ENCODE results near the gene RBM22.

- TF ChIP-seq EP300 (IDR thresholded peaks at IDR 0.05; ENCODE audit: borderline replicate concordance in 1 of 2, low read depth in 1 of 2, low read length in 1 of 2) (no peak), EZH2phosphoT487 (IDR thresholded peaks at IDR 0.05; ENCODE audit: borderline replicate concordance, low read depth) (no peak), MAX (IDR thresholded peaks at IDR 0.05; ENCODE audit: low read depth) (no peak), CTCF (IDR thresholded peaks at IDR 0.05) (no peak), RAD21 (IDR thresholded peaks at IDR 0.05; ENCODE audit: low read length) (no peak), MXI1 (IDR thresholded peaks at IDR 0.05; ENCODE audit: low read depth, low read length) (no peak), ZBTB33 (IDR thresholded peaks at IDR 0.05; ENCODE audit: borderline replicate concordance, low read depth) (no peak), PBX3 (IDR thresholded peaks at IDR 0.05) (no peak), TEAD4 (IDR thresholded peaks at IDR 0.05; ENCODE audit: borderline replicate concordance, insufficient read depth) (no peak), RCOR1 (IDR thresholded peaks at IDR 0.05; ENCODE audit: low read length) (no peak), USF2 (IDR thresholded peaks at IDR 0.05; ENCODE audit: borderline replicate concordance, low read depth, low read length) (no peak), RXRA (IDR thresholded peaks at IDR 0.05; ENCODE audit: borderline replicate concordance, low read depth) (no peak), GABPA (IDR thresholded peaks at IDR 0.05; ENCODE audit: low read depth) (no peak), YY1 (IDR thresholded peaks at IDR 0.05; ENCODE audit: low read depth) (no peak)
These were observed 2.9 kb upstream of the RBM22 start for GRCh38 chr5:150703762-150704161.

Data from SK-N-SH (cell line).